Muscle of leg (tissue), 11 donors: ENCODE data around the gene TSPAN12. TPM values are rescaled to one million over a fixed set of nuclear protein-coding genes. Genes with fewer than 3 reads are reported as not detected.
A peak's percentile ranks its signal among the peaks of the same experiment; 100 is the strongest.

Source experiments
- DNase-seq: peaks from one replicate; pipeline ENCODE4 v3.0.0; 2013
- H3K27ac ChIP-seq: one replicate; pipeline ENCODE4 v1.5.1; 2013; ENCODE audit warnings: mild to moderate bottlenecking, low read length, control low read depth
- H3K27me3 ChIP-seq: one replicate; pipeline ENCODE4 v1.6.1; 2013; ENCODE audit warnings: low read length; ENCODE audit not compliant: control insufficient read depth, insufficient read depth
- H3K36me3 ChIP-seq: one replicate; pipeline ENCODE4 v1.6.1; 2013; ENCODE audit warnings: low read length; ENCODE audit not compliant: control insufficient read depth, insufficient read depth
- H3K4me1 ChIP-seq: one replicate; pipeline ENCODE4 v1.6.1; 2013; ENCODE audit warnings: low read length; ENCODE audit not compliant: control insufficient read depth, insufficient read depth
- H3K4me3 ChIP-seq: one replicate; pipeline ENCODE4 v1.5.1; 2013; ENCODE audit warnings: low read length, control low read depth
- H3K9me3 ChIP-seq: replicated peaks from 2 replicates; pipeline ENCODE4 v1.6.1; 2013; ENCODE audit warnings: low read depth, low read length; ENCODE audit not compliant: control insufficient read depth
- WGBS: methylation state at CpG from one replicate; pipeline ENCODE4 v1.1.5; 2013; ENCODE audit warnings: missing lambda C conversion rate; ENCODE audit not compliant: insufficient coverage; 5-methylcytosine and 5-hydroxymethylcytosine counted together
- polyA plus RNA-seq, 8 donors: library from polyadenylated mRNA; unstranded; fragments of 120-200 nt; gene quantifications; one replicate each; pipeline versions ENCODE4 v1.2.1 to v1.2.3, GENCODE V29; 2013; ENCODE audit warnings: inconsistent platforms in 1 of 8, low replicate concordance in 1 of 8; ENCODE audit not compliant: insufficient read length in 8 of 8, insufficient read depth in 1 of 8
- total RNA-seq: library from RNA; stranded (reverse); fragments of 120-200 nt; gene quantifications from one replicate; pipeline ENCODE4 v1.2.4, GENCODE V29; 2013

The TSPAN12 gene
- total and polyA plus RNA-seq, 9 donors: 46.0 to 82.6 (median 72.4) TPM

DNA sequence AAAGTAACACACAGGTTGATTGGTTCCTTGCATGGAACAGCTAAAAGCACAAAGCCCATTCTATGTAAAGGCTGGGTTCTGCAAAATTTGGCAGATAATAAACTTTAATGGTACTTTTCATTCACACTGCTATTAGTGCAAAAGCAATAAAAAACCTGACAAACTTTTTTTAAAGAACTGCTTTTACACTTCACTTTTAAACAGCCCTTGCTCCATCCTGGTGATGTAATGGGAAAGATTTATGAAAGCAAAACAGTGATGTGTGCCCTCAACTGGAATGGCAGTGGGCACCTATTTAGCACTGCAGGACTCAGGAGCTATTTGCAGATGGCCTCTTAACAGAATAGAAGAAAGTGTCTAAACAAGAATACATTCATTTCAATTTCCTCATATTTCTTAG lies 44.9 kb downstream of the TSPAN12 start:
- H3K27ac ChIP-seq: no peak overlapping the region
- H3K4me1 ChIP-seq: no peaks in the 10 kb centered on the region
- no peak overlapping the region for H3K4me3 ChIP-seq
- H3K36me3 ChIP-seq: peaks cover 10% of the 10 kb centered on the region
- H3K27me3 ChIP-seq: no peaks in the 10 kb centered on the region
- H3K9me3 ChIP-seq: no peaks in the 10 kb centered on the region
- no peak for DNase-seq

- no CpG with 5 or more reads among the region's 3 CpGs for WGBS
- Histone ChIP-seq H3K36me3 (peaks cover 4% of the 10 kb centered on the region), H3K4me1 (no peaks in the 10 kb centered on the region), H3K4me3 (no peak overlapping the region), H3K27me3 (no peaks in the 10 kb centered on the region), H3K9me3 (no peaks in the 10 kb centered on the region), H3K27ac (no peak overlapping the region)
- DNase-seq: no peak
Observed at GRCh38 chr7:120809260-120809659, 48.7 kb downstream of the TSPAN12 start.

GRCh38 chr7:120807390-120807789 lies 50.6 kb downstream of the TSPAN12 start:
- peaks cover 4% of the 10 kb centered on the region for H3K36me3 ChIP-seq
- no peaks in the 10 kb centered on the region for H3K27me3 ChIP-seq
- no CpG with 5 or more reads among the region's 2 CpGs for WGBS
- H3K4me3 ChIP-seq: no peak overlapping the region
- no peak overlapping the region for H3K27ac ChIP-seq
- H3K9me3 ChIP-seq: no peaks in the 10 kb centered on the region
- no peak for DNase-seq
- H3K4me1 ChIP-seq: no peaks in the 10 kb centered on the region

DNA sequence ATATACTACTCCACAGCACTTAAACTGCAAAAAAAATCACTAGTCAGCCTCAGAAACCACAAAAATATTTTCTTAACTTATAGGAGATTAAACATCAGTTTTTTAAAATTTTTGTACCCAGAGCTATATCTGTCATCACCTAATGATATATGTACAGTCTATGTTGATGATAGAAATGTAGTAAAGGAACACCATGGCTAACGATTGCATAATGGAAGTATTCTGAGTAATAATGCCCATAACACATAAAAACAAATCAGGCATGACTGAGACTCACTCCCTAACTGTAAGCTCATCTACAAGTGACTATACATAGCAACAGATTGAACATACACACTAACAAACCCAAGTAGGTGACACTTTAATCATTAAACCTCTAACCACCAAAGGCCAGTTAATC lies 51.3 kb downstream of the TSPAN12 start:
- no peak for DNase-seq
- no CpG with 5 or more reads among the region's 1 CpG for WGBS
- Histone ChIP-seq H3K27me3 (no peaks in the 10 kb centered on the region), H3K4me1 (no peaks in the 10 kb centered on the region), H3K36me3 (peaks cover 7% of the 10 kb centered on the region), H3K27ac (no peak overlapping the region), H3K9me3 (no peaks in the 10 kb centered on the region), H3K4me3 (no peak overlapping the region)

DNA sequence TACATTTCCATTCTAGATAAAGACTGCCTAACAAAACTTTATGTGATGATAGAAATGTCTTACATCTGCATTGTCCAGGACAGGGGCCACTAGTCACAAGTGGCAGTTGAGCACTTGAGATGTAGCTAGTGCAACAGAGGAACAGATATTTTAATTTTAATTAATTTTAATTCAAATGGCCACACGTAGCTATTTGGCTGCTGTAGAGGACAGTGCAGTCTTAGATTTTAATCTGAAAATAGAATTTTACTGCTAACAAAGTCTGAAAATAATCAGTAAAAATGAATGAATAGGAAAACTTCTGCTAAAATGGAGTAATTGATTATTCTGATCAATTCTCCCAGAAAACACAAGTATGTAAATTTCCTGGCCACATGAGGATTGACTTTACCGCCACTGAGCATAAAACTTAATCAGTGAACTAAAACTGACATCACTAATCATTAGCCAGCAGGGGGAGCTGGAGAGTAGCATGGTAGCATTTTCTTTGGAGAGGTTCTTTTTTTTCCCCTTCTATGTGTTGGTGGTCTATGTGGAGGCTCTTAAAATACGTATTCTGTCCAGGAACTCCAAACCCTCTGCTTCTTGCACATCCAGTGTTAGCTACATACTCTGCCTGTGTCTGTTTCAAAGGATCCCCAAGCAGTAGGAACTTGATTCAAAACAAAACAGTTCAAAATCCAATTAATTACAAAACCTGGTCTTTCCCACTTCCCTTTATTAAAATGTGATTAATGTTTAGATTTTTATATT lies 52.1 kb downstream of the TSPAN12 start:
- H3K27ac ChIP-seq: no peak overlapping the region
- no peak overlapping the region for H3K4me3 ChIP-seq
- H3K36me3 ChIP-seq: peaks cover 8% of the 10 kb centered on the region
- no peaks in the 10 kb centered on the region for H3K9me3 ChIP-seq
- H3K4me1 ChIP-seq: no peaks in the 10 kb centered on the region
- H3K27me3 ChIP-seq: no peaks in the 10 kb centered on the region
- DNase-seq: peak; percentile 73
- WGBS: no CpG with 5 or more reads among the region's 3 CpGs

DNA sequence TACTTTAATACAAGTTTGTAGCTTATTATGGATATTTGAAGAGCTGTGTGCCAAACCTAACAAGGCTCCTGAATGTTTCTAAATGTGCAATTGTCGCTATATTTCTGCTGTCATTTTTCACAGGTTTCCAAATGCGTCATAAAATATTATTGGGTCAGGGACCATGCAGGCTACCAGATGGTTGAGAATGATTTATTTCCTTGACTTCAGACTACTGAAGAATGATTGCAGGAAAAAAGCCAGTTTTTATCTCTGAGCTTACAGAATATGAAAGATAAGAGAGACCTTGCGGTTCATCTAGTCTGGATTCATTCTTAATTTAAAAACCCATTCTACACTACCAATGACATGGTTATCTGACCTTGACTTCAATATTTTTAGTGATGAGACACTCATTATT lies 55.2 kb downstream of the TSPAN12 start:
- no peaks in the 10 kb centered on the region for H3K9me3 ChIP-seq
- no peaks in the 10 kb centered on the region for H3K27me3 ChIP-seq
- peaks cover 4% of the 10 kb centered on the region for H3K36me3 ChIP-seq
- no peaks in the 10 kb centered on the region for H3K4me1 ChIP-seq
- H3K27ac ChIP-seq: no peak overlapping the region
- H3K4me3 ChIP-seq: no peak overlapping the region
- no CpG with 5 or more reads among the region's 3 CpGs for WGBS
- DNase-seq: no peak

DNA sequence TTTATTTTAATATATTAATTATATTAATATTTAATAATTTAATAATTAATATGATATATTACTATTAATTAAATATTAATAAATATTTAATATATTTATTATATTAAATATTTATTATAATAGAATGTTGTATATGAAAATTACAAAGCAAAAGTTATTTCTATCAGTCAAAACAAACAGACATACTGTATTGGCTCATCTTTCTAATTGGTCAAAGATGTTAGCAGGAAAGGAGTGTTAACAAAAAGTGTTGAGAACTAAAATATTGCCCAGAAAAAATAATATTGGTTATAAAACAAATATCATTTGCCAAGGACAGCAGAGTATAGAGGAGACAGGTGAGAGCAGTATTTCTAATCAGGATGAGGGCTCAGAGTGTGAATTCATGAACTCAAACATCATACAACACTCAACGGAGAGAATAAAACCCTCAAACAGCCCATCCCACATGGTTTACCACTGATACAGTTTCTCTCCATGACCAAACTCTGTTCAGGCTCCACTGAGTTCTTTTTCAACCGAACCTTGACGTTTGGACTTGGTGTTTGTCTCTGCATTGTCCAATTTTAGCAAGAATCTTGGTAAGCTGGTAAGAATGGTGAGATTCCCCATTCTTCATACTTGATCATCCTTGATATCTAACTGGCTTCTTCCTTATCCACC lies 58.0 kb downstream of the TSPAN12 start:
- DNase-seq: no peak
- WGBS: no CpG with 5 or more reads among the region's 3 CpGs
- peaks cover 4% of the 10 kb centered on the region for H3K36me3 ChIP-seq

DNA sequence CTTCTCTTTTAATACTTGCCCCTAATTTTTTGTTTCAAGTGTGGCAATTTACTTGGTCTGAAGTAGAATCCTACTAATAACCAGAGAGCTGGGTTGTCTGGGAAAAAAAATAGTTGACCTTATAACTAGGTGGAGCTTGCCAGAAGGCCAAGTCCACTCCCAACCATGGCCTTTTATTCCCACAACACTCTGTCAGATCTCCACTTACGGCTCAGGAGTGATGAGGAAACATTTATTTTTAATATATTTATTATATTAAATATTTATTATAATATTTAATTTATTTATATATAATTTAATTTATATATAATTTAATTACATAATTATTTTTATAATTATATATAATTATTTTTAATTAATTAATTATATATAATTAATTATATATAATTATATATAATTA lies 58.8 kb downstream of the TSPAN12 start:
- Histone ChIP-seq H3K27me3 (no peaks in the 10 kb centered on the region), H3K4me1 (no peaks in the 10 kb centered on the region), H3K27ac (no peak overlapping the region), H3K4me3 (no peak overlapping the region), H3K9me3 (no peaks in the 10 kb centered on the region), H3K36me3 (peaks cover 4% of the 10 kb centered on the region)
- WGBS: no CpG with 5 or more reads among the region's 1 CpG
- no peak for DNase-seq

More for the DNA sequence above, 58.0 kb downstream of the TSPAN12 start:
- no peaks in the 10 kb centered on the region for H3K27me3 ChIP-seq
- H3K4me1 ChIP-seq: no peaks in the 10 kb centered on the region
- H3K27ac ChIP-seq: no peak overlapping the region
- no peak overlapping the region for H3K4me3 ChIP-seq
- no peaks in the 10 kb centered on the region for H3K9me3 ChIP-seq

GRCh38 chr7:120797026-120797645 lies 60.8 kb downstream of the TSPAN12 start:
- Histone ChIP-seq H3K36me3 (peaks cover 3% of the 10 kb centered on the region), H3K9me3 (no peaks in the 10 kb centered on the region), H3K4me1 (no peaks in the 10 kb centered on the region), H3K27ac (no peak overlapping the region), H3K4me3 (no peak overlapping the region), H3K27me3 (no peaks in the 10 kb centered on the region)
- 80% methylated on average over 1 of the region's 7 CpGs for WGBS
- no peak for DNase-seq

DNA sequence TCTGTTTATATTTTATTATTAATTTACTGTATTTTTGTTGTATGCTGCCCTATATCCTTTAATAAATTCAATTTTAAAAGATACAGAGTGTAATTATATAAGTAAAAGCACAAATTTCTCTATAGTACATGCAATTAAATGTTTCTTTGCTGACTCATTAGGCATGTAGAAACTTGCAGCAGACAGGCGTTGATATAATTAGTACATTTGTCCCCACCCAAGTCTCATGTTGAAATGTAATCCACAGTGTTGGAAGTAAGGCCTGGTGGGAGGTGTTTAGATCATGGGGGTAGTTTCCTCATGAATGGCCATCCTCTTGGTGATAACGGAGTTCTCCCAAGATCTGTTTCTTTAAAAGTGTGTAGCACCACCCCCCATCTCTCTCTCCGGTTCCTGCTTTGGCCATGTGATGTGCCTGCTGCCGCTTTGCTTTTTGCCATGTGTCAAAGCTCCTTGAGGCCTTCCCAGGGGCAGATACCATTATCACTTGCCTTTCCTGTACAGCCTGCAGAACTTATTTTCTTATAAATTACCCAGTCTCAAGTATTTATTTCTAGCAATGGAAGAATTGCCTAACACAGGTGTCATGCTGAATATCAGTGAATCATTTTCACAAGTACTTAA lies 63.7 kb downstream of the TSPAN12 start:
- H3K27me3 ChIP-seq: no peaks in the 10 kb centered on the region
- H3K36me3 ChIP-seq: peaks cover 3% of the 10 kb centered on the region
- H3K4me1 ChIP-seq: no peaks in the 10 kb centered on the region
- WGBS: 33% methylated on average over 1 of the region's 4 CpGs
- no peak overlapping the region for H3K27ac ChIP-seq
- no peaks in the 10 kb centered on the region for H3K9me3 ChIP-seq
- H3K4me3 ChIP-seq: no peak overlapping the region
- no peak for DNase-seq
